ENCODE data around the gene SLC4A1.
A peak's percentile ranks its signal among the peaks of the same experiment; 100 is the strongest.

SLC4A1 gene

DNA sequence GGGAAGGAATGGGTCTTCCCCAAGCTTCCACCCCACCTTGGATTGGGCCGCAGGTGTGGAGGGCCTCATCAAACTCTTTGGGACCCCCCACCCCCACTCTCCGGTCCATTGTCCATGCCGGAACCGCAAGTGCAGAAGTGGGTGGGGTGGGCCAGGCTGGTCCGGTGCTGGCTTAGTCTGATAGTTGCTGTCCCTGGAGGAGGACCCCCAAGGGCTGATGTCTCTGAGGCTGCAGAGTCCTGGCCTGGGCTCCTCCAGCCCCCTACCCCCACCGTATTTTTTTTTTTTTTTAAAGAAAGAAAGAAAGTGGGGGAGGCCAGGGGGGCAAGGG lies 61.1 kb downstream of the SLC4A1 start:
- TF ChIP-seq, protein P1, sequence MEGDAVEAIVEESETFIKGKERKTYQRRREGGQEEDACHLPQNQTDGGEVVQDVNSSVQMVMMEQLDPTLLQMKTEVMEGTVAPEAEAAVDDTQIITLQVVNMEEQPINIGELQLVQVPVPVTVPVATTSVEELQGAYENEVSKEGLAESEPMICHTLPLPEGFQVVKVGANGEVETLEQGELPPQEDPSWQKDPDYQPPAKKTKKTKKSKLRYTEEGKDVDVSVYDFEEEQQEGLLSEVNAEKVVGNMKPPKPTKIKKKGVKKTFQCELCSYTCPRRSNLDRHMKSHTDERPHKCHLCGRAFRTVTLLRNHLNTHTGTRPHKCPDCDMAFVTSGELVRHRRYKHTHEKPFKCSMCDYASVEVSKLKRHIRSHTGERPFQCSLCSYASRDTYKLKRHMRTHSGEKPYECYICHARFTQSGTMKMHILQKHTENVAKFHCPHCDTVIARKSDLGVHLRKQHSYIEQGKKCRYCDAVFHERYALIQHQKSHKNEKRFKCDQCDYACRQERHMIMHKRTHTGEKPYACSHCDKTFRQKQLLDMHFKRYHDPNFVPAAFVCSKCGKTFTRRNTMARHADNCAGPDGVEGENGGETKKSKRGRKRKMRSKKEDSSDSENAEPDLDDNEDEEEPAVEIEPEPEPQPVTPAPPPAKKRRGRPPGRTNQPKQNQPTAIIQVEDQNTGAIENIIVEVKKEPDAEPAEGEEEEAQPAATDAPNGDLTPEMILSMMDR (IDR thresholded peaks at IDR 0.05; ENCODE audit: low read depth, low read length, missing control alignments) = no peak
- no peak overlapping the region for H3K4me3 ChIP-seq (ENCODE audit: low read depth, low read length)
- DNase-seq (ENCODE audit: low read depth) = no peak

DNA sequence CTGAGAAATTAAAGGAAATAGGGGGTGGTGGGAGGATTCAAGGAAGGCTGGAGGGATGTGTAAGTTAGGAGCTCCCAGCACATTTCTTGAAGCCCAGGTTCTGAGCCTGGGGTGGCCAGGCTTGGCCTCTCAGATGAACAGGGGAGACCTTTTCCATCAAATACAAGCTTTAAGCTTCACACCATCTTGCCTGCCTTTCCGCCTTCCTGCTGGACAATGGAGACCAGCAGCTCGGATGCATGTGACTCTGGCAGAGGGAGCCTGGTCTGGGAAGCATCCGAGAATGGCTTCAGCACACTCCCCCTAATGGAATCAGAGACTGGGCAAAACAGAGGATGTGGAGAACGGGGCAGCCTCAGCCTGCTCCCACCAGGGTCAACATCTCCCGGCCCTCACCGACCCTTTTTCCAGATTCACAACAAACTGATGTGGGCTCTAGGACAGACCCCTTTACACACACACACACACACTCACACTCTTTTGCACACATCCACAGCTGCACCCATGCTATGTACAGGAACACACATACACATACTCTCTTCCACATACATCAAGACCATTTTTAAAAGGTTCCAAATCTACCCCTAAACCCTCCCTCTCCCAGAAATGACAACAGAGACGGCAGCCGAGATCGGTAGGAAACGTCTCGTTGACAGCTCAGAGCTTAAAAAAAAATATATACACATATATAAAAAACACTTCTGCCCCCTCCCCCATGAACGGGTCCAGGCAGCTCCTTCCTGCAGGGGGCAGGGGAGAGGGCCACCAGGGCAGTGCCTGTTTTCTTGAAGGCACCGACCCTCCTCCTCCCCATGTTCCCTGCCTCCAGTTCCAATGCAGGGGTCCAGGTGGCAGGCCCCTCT lies 61.7 kb downstream of the SLC4A1 start:
- DNase-seq (ENCODE audit: low read depth) = no peak
- H3K4me3 ChIP-seq (ENCODE audit: low read depth, low read length) = no peak overlapping the region
- TF ChIP-seq, protein P1 (IDR thresholded peaks at IDR 0.05; ENCODE audit: low read depth, low read length, missing control alignments) = no peak

DNA sequence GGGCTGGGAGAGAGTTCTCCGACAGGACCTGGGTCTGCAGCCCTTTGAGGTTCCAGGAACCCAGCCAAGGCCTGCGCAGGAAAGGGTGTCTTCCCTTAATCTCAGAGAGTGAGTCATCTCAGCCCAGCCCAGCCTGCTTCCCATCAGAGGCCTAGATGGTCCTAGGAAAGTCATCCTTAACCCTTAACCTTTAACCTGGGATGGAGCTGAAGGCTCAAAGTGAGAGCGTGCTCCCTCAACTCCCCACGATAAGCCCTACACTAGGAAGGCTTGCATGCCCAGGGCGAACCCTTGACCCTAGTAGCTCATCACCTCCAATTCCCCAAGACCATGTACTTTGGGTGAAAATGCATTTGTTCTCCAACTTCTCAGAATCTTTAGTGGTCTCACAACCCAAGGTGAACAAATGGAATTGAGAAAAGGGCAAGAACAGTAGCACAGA lies 63.5 kb downstream of the SLC4A1 start:
- no peak overlapping the region for H3K4me3 ChIP-seq (ENCODE audit: low read depth, low read length)
- no peak for DNase-seq (ENCODE audit: low read depth)
- TF ChIP-seq, protein P1 (IDR thresholded peaks at IDR 0.05; ENCODE audit: low read depth, low read length, missing control alignments) = no peak

DNA sequence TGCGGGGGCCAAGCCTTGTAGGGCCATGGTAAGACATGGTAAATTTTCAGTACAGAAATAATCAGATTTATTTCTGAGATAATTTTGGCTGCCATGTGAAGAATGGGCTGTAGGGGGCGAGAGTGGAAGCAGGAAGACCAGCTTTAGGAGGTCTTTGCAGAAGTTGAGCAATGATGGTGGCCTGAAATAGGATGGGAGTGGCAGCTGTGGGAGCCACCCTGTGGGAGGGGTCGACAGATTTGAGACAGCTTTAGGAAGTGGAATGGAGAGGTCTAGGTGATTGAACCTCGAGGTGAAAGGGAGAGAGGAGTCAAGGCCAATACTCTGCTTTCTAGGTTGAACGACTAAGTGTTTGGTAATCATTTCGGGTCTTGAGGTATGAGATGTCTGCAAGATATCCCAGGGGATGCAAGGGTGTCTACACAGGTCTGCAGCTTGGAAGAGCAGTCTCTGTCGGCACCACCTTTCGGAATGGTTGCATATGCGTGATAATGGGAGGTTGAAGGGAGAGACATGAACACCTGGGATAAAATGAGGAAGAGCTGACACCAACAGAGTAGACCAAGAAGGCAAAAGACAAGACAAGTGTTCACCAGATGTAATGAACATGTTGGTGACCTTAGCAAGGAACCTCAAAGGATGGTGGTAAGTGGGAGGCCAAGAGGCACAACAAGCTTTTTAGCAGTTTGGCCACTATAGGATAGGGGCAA lies 64.0 kb downstream of the SLC4A1 start:
- DNase-seq (ENCODE audit: low read depth) = peak; percentile 76
- no peak overlapping the region for H3K4me3 ChIP-seq (ENCODE audit: low read depth, low read length)
- TF ChIP-seq, protein P1 (IDR thresholded peaks at IDR 0.05; ENCODE audit: low read depth, low read length, missing control alignments) = peak; percentile 79

DNA sequence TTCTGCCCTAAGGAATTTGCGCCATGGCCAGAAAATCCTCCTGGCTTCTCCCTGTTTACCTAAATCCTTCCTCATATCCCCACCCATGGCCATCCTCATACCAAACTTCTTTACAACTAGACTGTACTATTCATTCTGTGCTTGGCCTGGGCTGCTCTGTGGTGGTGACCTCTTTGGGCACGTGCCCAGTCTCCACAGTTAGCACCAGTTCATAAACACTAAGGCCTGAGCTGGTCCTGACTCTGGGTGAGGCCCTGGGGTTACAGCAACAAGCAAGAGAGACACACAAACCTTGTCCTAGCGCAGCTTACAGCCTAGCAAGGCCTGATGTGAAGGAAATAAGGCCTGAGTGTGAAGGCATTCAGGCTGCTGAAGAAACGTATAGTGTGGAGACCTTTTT lies 65.2 kb downstream of the SLC4A1 start:
- TF ChIP-seq, protein P1 (IDR thresholded peaks at IDR 0.05; ENCODE audit: low read depth, low read length, missing control alignments) = no peak
- no peak for DNase-seq (ENCODE audit: low read depth)
- no peak overlapping the region for H3K4me3 ChIP-seq (ENCODE audit: low read depth, low read length)

DNA sequence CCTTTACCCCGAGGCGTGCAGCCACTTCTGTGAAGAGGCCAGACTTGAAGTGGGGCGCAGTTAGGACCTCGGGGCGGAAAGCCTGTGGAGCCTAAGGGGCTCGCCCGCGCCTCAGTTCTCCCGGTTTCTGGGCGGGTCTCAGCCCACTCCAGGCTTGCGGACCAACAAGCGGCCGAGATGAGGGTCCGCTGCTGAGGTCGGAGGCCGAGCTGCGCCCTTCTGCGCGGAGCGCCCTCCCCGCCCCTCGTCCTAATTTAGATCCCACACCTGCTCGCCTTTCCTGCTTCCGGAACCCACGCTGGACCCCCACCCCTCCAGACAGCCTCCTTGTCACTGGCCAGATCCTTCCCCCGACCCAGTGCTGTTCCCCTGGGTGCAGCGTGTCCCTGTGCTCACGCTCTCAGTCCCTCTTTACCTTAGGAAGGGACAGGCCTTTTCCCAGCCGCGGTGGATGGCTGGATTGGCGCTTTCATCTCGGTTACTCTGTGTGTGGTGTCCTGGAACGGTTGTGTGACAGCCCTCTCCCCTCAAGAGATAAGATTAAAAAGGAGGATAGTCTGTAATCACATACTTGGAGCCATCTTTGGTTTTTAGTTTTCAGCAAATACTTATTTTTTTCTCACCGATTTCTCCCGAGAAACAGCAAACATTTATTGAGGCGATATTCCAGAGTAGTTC lies 67.3 kb downstream of the SLC4A1 start:
- TF ChIP-seq, protein P1 (IDR thresholded peaks at IDR 0.05; ENCODE audit: low read depth, low read length, missing control alignments) = no peak
- peak overlapping the region; percentile 69 for H3K4me3 ChIP-seq (ENCODE audit: low read depth, low read length)
- no peak for DNase-seq (ENCODE audit: low read depth)

All from GM12864 (cell line).